ENCODE data around the gene TNFRSF12A. TPM values are rescaled to one million over a fixed set of nuclear protein-coding genes. Genes with fewer than 3 reads are reported as not detected.

TNFRSF12A gene
- polyA plus RNA-seq, 1 donor (not counting 4 experiments of a cell fraction or from before 2014, with no cell fraction given) = 147 TPM

DNA sequence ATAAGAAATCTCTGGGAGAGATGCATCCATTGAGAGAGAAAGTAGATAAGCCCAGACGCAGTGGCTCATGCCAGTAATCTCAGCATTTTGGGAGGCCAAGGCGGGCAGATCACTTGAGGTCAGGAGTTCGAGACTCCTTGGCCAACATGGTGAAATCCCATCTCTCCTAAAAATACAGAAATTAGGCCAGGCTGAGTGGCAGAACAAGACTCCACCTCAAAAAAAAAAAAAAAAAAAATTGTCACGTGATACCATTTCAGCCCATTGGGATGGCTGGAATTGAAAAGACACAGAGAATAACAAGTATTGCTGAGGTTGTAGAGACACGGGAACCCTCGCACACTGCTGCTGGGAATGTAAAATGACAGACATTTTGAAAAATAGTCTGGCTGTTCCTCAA is 42.4 kb downstream of the TNFRSF12A start:
- FAIRE-seq (no peak), DNase-seq (ENCODE audit: low read depth, low spot score) (no peak)
- no peak overlapping the region for H2AFZ ChIP-seq (ENCODE audit: control insufficient read depth, low read length)
- H4K20me1 ChIP-seq (ENCODE audit: control insufficient read depth, extremely low read depth, insufficient read depth, low read length) = no peaks in the 10 kb centered on the region
- H3K9me3 ChIP-seq (ENCODE audit: control insufficient read depth, low read depth, low read length) = no peaks in the 10 kb centered on the region
- no peak overlapping the region for H3K27ac ChIP-seq (ENCODE audit: control insufficient read depth, insufficient read depth, low read length)
- H3K4me2 ChIP-seq (ENCODE audit: control insufficient read depth, extremely low read depth, insufficient read depth, low read depth, low read length) = no peak overlapping the region
- no peak overlapping the region for H3K9ac ChIP-seq (ENCODE audit: control insufficient read depth, extremely low read depth, insufficient read depth, low read length)
- H3K9me1 ChIP-seq (ENCODE audit: control insufficient read depth, extremely low read depth, insufficient read depth, low read length) = no peaks in the 10 kb centered on the region
- dilution Hi-C loops (cut with MboI; ENCODE audit: extremely low pct_ligation_motif_present, low sequenced_read_pairs) = no loop called here
- no peaks in the 10 kb centered on the region for H3K79me2 ChIP-seq (ENCODE audit: control insufficient read depth, insufficient read depth, low read length)
- H3K4me3 ChIP-seq (ENCODE audit: control insufficient read depth in 2 of 3, extremely low read depth in 1 of 3, insufficient read depth in 2 of 3, low read depth in 1 of 3, low read length in 3 of 3) = no peak overlapping the region
- TF ChIP-seq CTCF (optimal IDR thresholded peaks at IDR 0.05 in 1 of 3, IDR thresholded peaks at IDR 0.05 in 1 of 3, conservative IDR thresholded peaks at IDR 0.05 in 1 of 3; ENCODE audit: extremely low read depth in 1 of 3, insufficient read depth in 2 of 3, low read length in 3 of 3) (no peak), EZH2 (IDR thresholded peaks at IDR 0.05; ENCODE audit: low read length) (no peak)
- peaks cover 13% of the 10 kb centered on the region for H3K4me1 ChIP-seq (ENCODE audit: control insufficient read depth, extremely low read depth, insufficient read depth, low read length)
- no peaks in the 10 kb centered on the region for H3K27me3 ChIP-seq (ENCODE audit: control insufficient read depth, extremely low read depth, insufficient read depth, low read length)
- H3K36me3 ChIP-seq (ENCODE audit: control insufficient read depth in 2 of 2, extremely low read depth in 1 of 2, insufficient read depth in 2 of 2, low read length in 2 of 2) = no peaks in the 10 kb centered on the region

DNA sequence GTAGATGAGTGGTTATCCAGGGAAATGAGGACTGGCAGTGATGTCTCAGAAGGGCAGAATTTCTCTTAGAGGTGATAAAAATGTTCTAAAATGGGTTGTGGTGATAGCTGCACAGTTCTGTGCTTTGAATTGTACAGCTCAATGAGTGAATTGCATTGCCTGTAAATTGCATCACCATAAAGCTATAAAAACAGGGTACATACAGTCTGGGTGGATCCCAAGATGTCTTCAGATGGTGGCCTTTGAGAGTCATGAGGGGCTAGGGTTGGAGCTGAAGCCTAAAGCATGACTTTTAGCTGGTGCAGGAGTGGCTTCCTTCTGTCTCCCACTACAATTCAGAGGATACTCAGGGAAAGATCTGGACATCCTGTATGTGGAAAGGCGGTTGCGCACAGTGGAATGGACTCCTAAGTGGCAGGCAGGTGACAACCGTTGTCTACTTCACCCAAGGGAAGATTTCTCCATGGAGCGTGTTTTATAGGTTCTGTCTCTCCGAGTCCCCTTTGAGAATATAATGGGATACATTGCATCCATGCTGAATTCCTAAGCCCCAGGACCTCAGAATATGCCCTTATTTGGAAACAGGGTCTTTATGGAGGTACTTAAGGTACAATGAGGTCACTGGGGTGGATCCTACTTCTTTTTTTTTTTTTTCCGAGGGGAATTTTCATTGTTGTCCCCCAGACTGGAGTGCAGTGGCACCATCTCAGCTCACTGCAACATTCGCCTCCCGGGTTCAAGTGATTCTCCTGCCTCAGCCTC is 43.6 kb downstream of the TNFRSF12A start:
- Histone ChIP-seq H3K9ac (ENCODE audit: control insufficient read depth, extremely low read depth, insufficient read depth, low read length) (no peak overlapping the region), H3K27ac (ENCODE audit: control insufficient read depth, insufficient read depth, low read length) (no peak overlapping the region), H2AFZ (ENCODE audit: control insufficient read depth, low read length) (no peak overlapping the region), H3K36me3 (ENCODE audit: control insufficient read depth in 2 of 2, extremely low read depth in 1 of 2, insufficient read depth in 2 of 2, low read length in 2 of 2) (no peaks in the 10 kb centered on the region), H3K79me2 (ENCODE audit: control insufficient read depth, insufficient read depth, low read length) (no peaks in the 10 kb centered on the region), H3K9me1 (ENCODE audit: control insufficient read depth, extremely low read depth, insufficient read depth, low read length) (no peaks in the 10 kb centered on the region), H3K4me2 (ENCODE audit: control insufficient read depth, extremely low read depth, insufficient read depth, low read depth, low read length) (no peak overlapping the region), H3K9me3 (ENCODE audit: control insufficient read depth, low read depth, low read length) (no peaks in the 10 kb centered on the region), H4K20me1 (ENCODE audit: control insufficient read depth, extremely low read depth, insufficient read depth, low read length) (no peaks in the 10 kb centered on the region), H3K4me1 (ENCODE audit: control insufficient read depth, extremely low read depth, insufficient read depth, low read length) (peaks cover 11% of the 10 kb centered on the region), H3K27me3 (ENCODE audit: control insufficient read depth, extremely low read depth, insufficient read depth, low read length) (no peaks in the 10 kb centered on the region), H3K4me3 (ENCODE audit: control insufficient read depth in 2 of 3, extremely low read depth in 1 of 3, insufficient read depth in 2 of 3, low read depth in 1 of 3, low read length in 3 of 3) (no peak overlapping the region)
- FAIRE-seq = no peak
- dilution Hi-C loops (cut with MboI; ENCODE audit: extremely low pct_ligation_motif_present, low sequenced_read_pairs) = no loop called here
- DNase-seq (ENCODE audit: low read depth, low spot score) = no peak
- no peak for TF ChIP-seq CTCF (optimal IDR thresholded peaks at IDR 0.05 in 1 of 3, IDR thresholded peaks at IDR 0.05 in 1 of 3, conservative IDR thresholded peaks at IDR 0.05 in 1 of 3; ENCODE audit: extremely low read depth in 1 of 3, insufficient read depth in 2 of 3, low read length in 3 of 3)
- no peak for TF ChIP-seq EZH2 (IDR thresholded peaks at IDR 0.05; ENCODE audit: low read length)
